Kidney epithelial cell (primary cell): ENCODE measurements around the gene PHF2. TPM values are rescaled to one million over a fixed set of nuclear protein-coding genes. Genes with fewer than 3 reads are reported as not detected.

Experiments used
- DNase-seq: peaks from one replicate; pipeline ENCODE4 v3.0.0-alpha.2; 2010; ENCODE audit warnings: low read depth
- H3K27me3 ChIP-seq: 2 replicates; pipeline ENCODE4 v1.6.0; 2011; ENCODE audit warnings: low read length; ENCODE audit not compliant: control insufficient read depth, insufficient read depth
- H3K36me3 ChIP-seq: 2 replicates; pipeline ENCODE4 v1.5.1; 2011; ENCODE audit warnings: low read length; ENCODE audit not compliant: control insufficient read depth, insufficient read depth
- H3K4me3 ChIP-seq: 2 replicates; pipeline ENCODE4 v1.5.1; 2011; ENCODE audit warnings: low read depth, mild to moderate bottlenecking, control low read depth, low read length
- CTCF ChIP-seq: IDR thresholded peaks from 2 replicates; pipeline ENCODE4 v1.5.1; 2011; ENCODE audit warnings: mild to moderate bottlenecking, moderate library complexity, low read length, control low read depth, inconsistent platforms; ENCODE audit not compliant: insufficient read depth, poor library complexity, severe bottlenecking
- total RNA-seq: library from RNA; depleted of rRNA; stranded (reverse); fragments of >200 nt; gene quantifications from 2 replicates; pipeline ENCODE4 v1.2.3, GENCODE V29; 2015

PHF2 gene
- total RNA-seq, 1 donor from 2014 or later: 20.4 TPM

DNA sequence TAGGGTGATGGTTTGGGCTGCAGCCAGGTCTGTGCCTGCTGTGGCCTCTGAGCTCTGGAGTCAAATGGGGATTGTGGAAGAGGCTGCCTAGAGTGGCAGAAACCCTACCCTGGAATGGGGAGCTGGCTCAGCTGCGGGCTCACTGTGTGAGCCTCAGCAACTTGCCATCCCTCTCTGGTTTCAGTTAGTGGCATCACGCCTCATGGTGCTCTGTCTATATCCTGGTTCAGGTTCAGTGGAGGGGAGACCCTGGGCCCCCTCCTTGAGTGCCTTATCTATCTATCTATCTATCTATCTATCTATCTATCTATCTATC, 132.6 kb downstream of the PHF2 start:
- no peak for TF ChIP-seq CTCF
- Histone ChIP-seq H3K27me3 (no peaks in the 10 kb centered on the region), H3K36me3 (no peaks in the 10 kb centered on the region), H3K4me3 (no peak overlapping the region)
- DNase-seq: no peak

DNA sequence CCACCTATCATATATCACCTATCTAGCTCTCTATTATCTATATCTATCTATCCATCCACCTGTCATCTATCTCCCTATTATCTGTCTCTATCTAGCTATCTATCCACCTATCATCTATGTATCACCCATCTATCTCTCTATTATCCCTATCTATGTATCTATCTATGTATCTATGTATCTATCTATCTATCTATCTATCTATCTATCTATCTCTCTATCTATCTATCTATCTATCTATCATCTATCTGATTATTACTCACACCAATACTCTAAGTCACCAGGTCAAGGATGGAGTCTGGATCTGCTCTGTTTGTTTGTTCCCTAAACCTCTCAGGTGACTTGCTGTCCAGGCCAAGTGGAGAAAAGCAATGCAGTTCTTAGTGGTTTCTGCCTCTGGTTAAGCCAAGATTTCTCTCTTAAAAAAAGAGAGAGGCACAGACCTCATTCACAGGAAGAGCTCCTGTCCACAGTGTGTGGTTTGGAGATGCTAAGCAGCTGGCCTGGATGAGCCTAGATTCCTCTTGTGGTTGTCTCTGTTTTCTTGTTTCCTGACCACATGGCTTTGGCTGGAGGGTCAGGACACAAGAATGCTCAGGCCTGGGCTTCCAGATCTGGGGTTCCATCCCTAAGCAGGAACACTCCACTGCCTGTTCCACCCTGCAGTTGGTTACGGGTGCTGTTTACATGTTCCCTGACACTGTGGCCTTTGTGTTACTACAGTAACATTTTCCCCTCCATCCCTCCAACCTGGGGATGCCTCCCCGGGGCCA, 133.4 kb downstream of the PHF2 start:
- Histone ChIP-seq H3K4me3 (no peak overlapping the region), H3K36me3 (no peaks in the 10 kb centered on the region), H3K27me3 (no peaks in the 10 kb centered on the region)
- no peak for DNase-seq
- TF ChIP-seq CTCF: no peak

DNA sequence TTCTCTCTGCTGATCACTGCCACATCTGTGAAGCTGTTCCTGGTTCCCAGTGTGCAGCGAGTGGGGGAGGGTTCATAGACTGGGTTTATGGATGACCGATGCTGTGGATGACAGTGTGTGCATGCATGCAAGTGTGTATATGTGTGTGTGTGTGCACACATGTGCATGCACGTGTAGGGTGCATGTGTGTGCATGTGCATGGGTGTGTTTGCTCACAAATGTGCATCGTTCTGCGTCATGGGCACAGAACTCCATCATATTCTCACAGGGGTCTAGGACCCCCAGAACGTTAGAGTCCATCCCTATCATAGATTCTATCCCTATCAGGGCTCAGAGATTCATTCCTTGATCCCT, 134.0 kb downstream of the PHF2 start:
- H3K27me3 ChIP-seq: no peaks in the 10 kb centered on the region
- DNase-seq: no peak
- H3K36me3 ChIP-seq: no peaks in the 10 kb centered on the region
- H3K4me3 ChIP-seq: no peak overlapping the region
- no peak for TF ChIP-seq CTCF

- H3K4me3 ChIP-seq: no peak overlapping the region
- TF ChIP-seq CTCF: no peak
- H3K27me3 ChIP-seq: no peaks in the 10 kb centered on the region
- DNase-seq: no peak
- H3K36me3 ChIP-seq: no peaks in the 10 kb centered on the region
Observed at GRCh38 chr9:93711002-93711401, 134.6 kb downstream of the PHF2 start.

DNA sequence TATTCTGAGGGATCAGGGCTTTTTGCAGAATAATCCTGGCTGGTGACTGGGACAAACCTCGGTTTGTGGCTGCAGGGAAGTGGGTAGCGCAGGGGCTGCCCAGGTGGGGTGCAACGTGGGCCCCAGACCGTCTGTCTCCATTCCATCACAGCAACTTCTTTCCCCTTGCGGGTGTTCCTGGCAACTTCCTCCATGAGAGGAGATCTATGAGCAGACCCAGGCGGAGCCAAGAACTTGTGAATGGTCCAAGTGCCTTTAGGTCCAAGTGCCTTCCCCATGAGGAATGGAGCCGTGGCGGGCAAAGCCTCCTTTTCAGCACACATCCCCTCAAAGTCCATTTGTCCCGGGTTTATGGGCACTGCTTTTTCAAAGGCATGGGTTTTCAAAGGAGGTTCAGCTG, 136.5 kb downstream of the PHF2 start:
- Histone ChIP-seq H3K36me3 (no peaks in the 10 kb centered on the region), H3K4me3 (no peak overlapping the region), H3K27me3 (no peaks in the 10 kb centered on the region)
- no peak for TF ChIP-seq CTCF
- DNase-seq: no peak

DNA sequence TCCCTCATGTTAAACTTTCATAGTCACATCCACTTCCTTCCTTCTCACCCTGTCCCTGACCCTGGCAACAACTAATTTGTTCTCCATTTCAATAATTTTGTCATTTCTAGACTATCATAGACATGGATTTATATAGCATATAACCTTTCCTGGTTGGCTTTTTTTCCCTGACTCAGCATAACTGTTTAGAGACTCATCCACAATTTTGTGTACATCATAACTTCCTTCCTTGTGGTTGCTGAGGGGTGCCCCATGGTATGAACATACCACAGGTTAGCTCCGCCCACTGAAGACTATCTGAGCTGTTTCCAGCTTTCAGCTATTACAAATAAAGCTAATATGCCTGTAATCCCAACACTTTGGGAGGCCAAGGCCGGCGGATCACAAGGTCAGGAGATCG, 137.3 kb downstream of the PHF2 start:
- Histone ChIP-seq H3K36me3 (no peaks in the 10 kb centered on the region), H3K4me3 (no peak overlapping the region), H3K27me3 (no peaks in the 10 kb centered on the region)
- TF ChIP-seq CTCF: no peak
- no peak for DNase-seq
